H1 (cell line): ENCODE results near the gene AQP11. TPM values are rescaled to one million over a fixed set of nuclear protein-coding genes. Genes with fewer than 3 reads are reported as not detected.
"Not testable (repeated sequence)": the region's sequence is repeated elsewhere in the genome, so short reads cannot be mapped to it uniquely, and the experiment has no call there.

Source experiments
- CTCF ChIA-PET: fragments of 300-600 bp; sonication (Branson Sonifier 250); formaldehyde crosslinking; loops from one replicate; lab custom pipeline; 2021; ENCODE audit not compliant: partially characterized antibody; lab: Charles Lee
- POLR2A ChIA-PET: fragments of 300-600 bp; sonication (Branson Sonifier 250); formaldehyde crosslinking; loops from one replicate; lab custom pipeline; 2021; ENCODE audit warnings: inconsistent platforms; ENCODE audit not compliant: partially characterized antibody; lab: Charles Lee
- DNase-seq, 2 experiments: peaks; one replicate each; pipeline versions ENCODE4 v3.0.0 to v3.0.0-alpha.2; 2010 to 2022; ENCODE audit warnings: low spot score in 2 of 2, low read depth in 1 of 2, mixed read lengths in 1 of 2
- FAIRE-seq: peaks from 2 replicates; lab custom pipeline; 2011; peaks lifted over from hg19 to GRCh38; lab: Jason Lieb, UNC
- H2AFZ ChIP-seq: 2 replicates; pipeline ENCODE4 v1.8.1; 2012; ENCODE audit warnings: low read length, inconsistent platforms
- H2AK5ac ChIP-seq: 2 replicates; pipeline ENCODE4 v1.6.1; 2013; ENCODE audit warnings: low read depth, low read length
- H2BK120ac ChIP-seq: replicated peaks from 2 replicates; pipeline ENCODE3; 2013; ENCODE audit warnings: low read depth, low read length, inconsistent platforms
- H2BK12ac ChIP-seq: 2 replicates; pipeline ENCODE4 v1.6.1; 2013; ENCODE audit warnings: low read depth, low read length
- H2BK15ac ChIP-seq: 2 replicates; pipeline ENCODE4 v1.6.1; 2013; ENCODE audit warnings: low read length
- H2BK20ac ChIP-seq: 2 replicates; pipeline ENCODE4 v1.6.1; 2013; ENCODE audit warnings: low read length
- H2BK5ac ChIP-seq: 2 replicates; pipeline ENCODE4 v1.6.1; 2013; ENCODE audit warnings: low read depth, low read length
- H3K14ac ChIP-seq: 2 replicates; pipeline ENCODE4 v1.6.1; 2013; ENCODE audit warnings: inconsistent platforms; ENCODE audit not compliant: insufficient read length
- H3K18ac ChIP-seq: 2 replicates; pipeline ENCODE4 v1.6.1; 2013; ENCODE audit warnings: low read length; ENCODE audit errors: extremely low read depth
- H3K23ac ChIP-seq: 2 replicates; pipeline ENCODE4 v1.6.1; 2013; ENCODE audit warnings: inconsistent platforms; ENCODE audit not compliant: insufficient read length
- H3K23me2 ChIP-seq: 2 replicates; pipeline ENCODE4 v1.6.1; 2013; ENCODE audit warnings: low read depth, low read length
- H3K27ac ChIP-seq: 2 replicates; pipeline ENCODE4 v1.6.1; 2011; ENCODE audit warnings: low read depth, low read length, inconsistent platforms
- H3K27me3 ChIP-seq, 4 experiments: replicated peaks in 1 of 4; 1 replicate in 1 of 4; 2 replicates in 3 of 4; pipeline versions ENCODE4 v1.6.1 to v1.8.1; 2011 to 2013; ENCODE audit warnings: low read length in 3 of 4, mild to moderate bottlenecking in 3 of 4, inconsistent platforms in 2 of 4, mixed read lengths in 2 of 4, moderate library complexity in 1 of 4; ENCODE audit not compliant: control insufficient read depth in 3 of 4, insufficient read depth in 3 of 4; ENCODE audit errors: extremely low read depth in 1 of 4
- H3K36me3 ChIP-seq, 4 experiments: 2 replicates each; pipeline versions ENCODE4 v1.6.1 to v1.8.1; 2011 to 2013; ENCODE audit warnings: mild to moderate bottlenecking in 4 of 4, low read length in 3 of 4, moderate library complexity in 2 of 4, control low read depth in 1 of 4, inconsistent platforms in 1 of 4; ENCODE audit not compliant: insufficient read depth in 4 of 4, control insufficient read depth in 2 of 4
- H3K4ac ChIP-seq: replicated peaks from 2 replicates; pipeline ENCODE3; 2013; ENCODE audit warnings: low read length, low read depth, mixed read lengths, inconsistent platforms; ENCODE audit not compliant: insufficient read length
- H3K4me1 ChIP-seq, 4 experiments: replicated peaks in 1 of 4; 1 replicate in 1 of 4; 2 replicates in 3 of 4; pipeline versions ENCODE4 v1.6.1 to v1.8.1; 2011 to 2013; ENCODE audit warnings: low read length in 3 of 4, inconsistent platforms in 2 of 4, mixed read lengths in 1 of 4; ENCODE audit not compliant: insufficient read depth in 4 of 4, control insufficient read depth in 3 of 4
- H3K4me2 ChIP-seq, 2 experiments: 2 replicates each; pipeline versions ENCODE4 v1.6.1 to v1.8.1; 2011 to 2013; ENCODE audit warnings: low read depth in 2 of 2, low read length in 2 of 2, control low read depth in 1 of 2, inconsistent platforms in 1 of 2, mild to moderate bottlenecking in 1 of 2; ENCODE audit not compliant: insufficient read depth in 1 of 2
- H3K4me3 ChIP-seq, 4 experiments: fragments of 200-600, 300-600 bp in 1 of 4; sonication (generic), shearing (Covaris generic), sonication (Bioruptor Twin) in 1 of 4; 2 replicates each; pipeline versions ENCODE4 v1.5.1 to v1.8.1; 2011 to 2016; ENCODE audit warnings: low read length in 4 of 4, low read depth in 3 of 4, control low read depth in 2 of 4, inconsistent platforms in 2 of 4, mild to moderate bottlenecking in 2 of 4, mixed read lengths in 1 of 4, moderate library complexity in 1 of 4; ENCODE audit not compliant: insufficient read depth in 2 of 4; ENCODE audit errors: extremely low read depth in 1 of 4
- H3K56ac ChIP-seq: replicated peaks from 2 replicates; pipeline ENCODE3; 2013; ENCODE audit warnings: low read depth, mild to moderate bottlenecking, mixed read lengths, low read length, inconsistent platforms; ENCODE audit not compliant: insufficient read length
- H3K79me1 ChIP-seq: 2 replicates; pipeline ENCODE4 v1.6.1; 2013; ENCODE audit warnings: low read depth, low read length, control low read depth
- H3K79me2 ChIP-seq, 2 experiments: 2 replicates each; pipeline versions ENCODE4 v1.6.1 to v1.8.1; 2012 to 2013; ENCODE audit warnings: low read length in 2 of 2, mild to moderate bottlenecking in 2 of 2, inconsistent platforms in 1 of 2; ENCODE audit not compliant: insufficient read depth in 2 of 2, control insufficient read depth in 1 of 2
- H3K9ac ChIP-seq, 4 experiments: replicated peaks in 1 of 4; 1 replicate in 1 of 4; 2 replicates in 3 of 4; pipeline versions ENCODE4 v1.6.1 to v1.8.1; 2011 to 2013; ENCODE audit warnings: low read depth in 3 of 4, low read length in 3 of 4, control low read depth in 2 of 4, mild to moderate bottlenecking in 2 of 4, moderate library complexity in 2 of 4, inconsistent platforms in 1 of 4; ENCODE audit errors: extremely low read depth in 1 of 4
- H3K9me3 ChIP-seq, 2 experiments: 2 replicates each; pipeline versions ENCODE4 v1.6.1 to v1.8.1; 2012 to 2013; ENCODE audit warnings: mild to moderate bottlenecking in 2 of 2, moderate library complexity in 2 of 2, control low read depth in 1 of 2, inconsistent platforms in 1 of 2, low read depth in 1 of 2, low read length in 1 of 2, mixed read lengths in 1 of 2; ENCODE audit not compliant: insufficient read depth in 2 of 2
- H4K20me1 ChIP-seq, 2 experiments: replicated peaks in 1 of 2; 2 replicates each; pipeline versions ENCODE3 to v1.8.1; 2011 to 2013; ENCODE audit warnings: inconsistent platforms in 2 of 2, low read length in 2 of 2, mild to moderate bottlenecking in 1 of 2; ENCODE audit not compliant: insufficient read depth in 2 of 2, control insufficient read depth in 1 of 2
- H4K5ac ChIP-seq: 2 replicates; pipeline ENCODE4 v1.6.1; 2013; ENCODE audit warnings: low read length, low read depth, mixed read lengths, inconsistent platforms; ENCODE audit not compliant: insufficient read length
- H4K8ac ChIP-seq: 2 replicates; pipeline ENCODE4 v1.8.0; 2013; ENCODE audit warnings: mild to moderate bottlenecking, moderate library complexity, low read length, inconsistent platforms; ENCODE audit not compliant: insufficient read depth; ENCODE audit errors: extremely low read depth
- H4K91ac ChIP-seq: replicated peaks from 2 replicates; pipeline ENCODE3; 2013; ENCODE audit warnings: low read length, mixed read lengths, inconsistent platforms; ENCODE audit not compliant: insufficient read length
- WGBS, 2 experiments: shearing (Covaris generic) in 1 of 2; methylation state at CpG; one replicate each; pipeline versions ENCODE4 v1.1.6 to v1.1.7; 2013 to 2015; ENCODE audit warnings: low lambda C conversion rate in 2 of 2, mixed read lengths in 2 of 2, inconsistent platforms in 1 of 2, low coverage in 1 of 2, missing lambda C conversion rate in 1 of 2; ENCODE audit not compliant: insufficient replicate concordance in 2 of 2, insufficient coverage in 1 of 2, insufficient read length in 1 of 2; ENCODE audit errors: extremely low coverage in 1 of 2, missing lambda C conversion rate in 1 of 2; 5-methylcytosine and 5-hydroxymethylcytosine counted together
- polyA plus RNA-seq, 7 experiments: library from polyadenylated mRNA; depleted of rRNA in 3 of 7; stranded (reverse) in 5 of 7; unstranded in 2 of 7; fragments of >200 nt in 5 of 7; fragments of 200-250 nt in 2 of 7; gene quantifications; 1 replicate in 5 of 7; 2 replicates in 1 of 7; 4 replicates in 1 of 7; pipeline versions ENCODE4 v1.2.1 to v1.2.3, GENCODE V29; 2011 to 2013; ENCODE audit warnings: missing spikeins in 2 of 7, mixed read lengths in 2 of 7
- total RNA-seq: library from RNA; stranded (reverse); fragmentation: NEBNext Ultra II Directional; extraction: Animal tissue kit (Norgen Biotek cat#: 25700); gene quantifications from 2 replicates; pipeline ENCODE4 v1.2.1, GENCODE V29; 2021

The AQP11 gene
- total and polyA plus RNA-seq, 2 of the 8 experiments (the other 6 are each of a cell fraction or from before 2014, with no cell fraction given): 1.1 to 1.6 TPM

- H3K56ac ChIP-seq, H2BK120ac ChIP-seq, H3K79me2 ChIP-seq, H2AK5ac ChIP-seq, H3K23ac ChIP-seq, H3K79me1 ChIP-seq, DNase-seq, CTCF ChIA-PET, H4K8ac ChIP-seq, H4K5ac ChIP-seq, H2BK5ac ChIP-seq, H2BK20ac ChIP-seq, H3K23me2 ChIP-seq, H3K4ac ChIP-seq, H2AFZ ChIP-seq, FAIRE-seq, H3K27me3 ChIP-seq, H3K4me2 ChIP-seq, H3K4me3 ChIP-seq, H2BK12ac ChIP-seq, H4K20me1 ChIP-seq, H3K36me3 ChIP-seq, H3K18ac ChIP-seq, H3K14ac ChIP-seq, H3K27ac ChIP-seq, H2BK15ac ChIP-seq, H3K9ac ChIP-seq, H4K91ac ChIP-seq: not testable (repeated sequence)
- POLR2A ChIA-PET: interaction anchor here (1.7 kb wide), 1 partner anchor 140 kb away, joined by 3 read pairs; no protein-coding TSS in a partner anchor
- Histone ChIP-seq H3K9me3 (peaks cover 8 to 12% of the 10 kb centered on the region in 2 experiments; a peak in 3 of 4 replicates), H3K4me1 (peaks cover 3 to 11% (median 6%) of the 10 kb centered on the region in 4 experiments)
- WGBS, 2 experiments: 92% methylated on average over 8 of the region's 8 CpGs; no CpG with 5 or more reads in 1 of the 2 experiments
Observed at GRCh38 chr11:77551426-77551825, 38.3 kb upstream of the AQP11 start.
